Smooth muscle cell (in vitro differentiated cells): ENCODE results near the gene YRDC. TPM values are rescaled to one million over a fixed set of nuclear protein-coding genes. Genes with fewer than 3 reads are reported as not detected.

Experiments used
- DNase-seq: peaks from one replicate; lab custom pipeline; 2025; ENCODE audit not compliant: unreplicated experiment; lab: John Stamatoyannopoulos, UW
- H2AFZ ChIP-seq: fragments of 200-600 bp; sonication (generic); 2 replicates; pipeline ENCODE4 v1.6.0; 2016; ENCODE audit warnings: antibody characterized with exemption, low read depth, mild to moderate bottlenecking
- H3F3A ChIP-seq: fragments of 200-600 bp; sonication (generic); 2 replicates; pipeline ENCODE4 v1.6.0; 2017; ENCODE audit warnings: antibody characterized with exemption, low read depth
- H3K27ac ChIP-seq: fragments of 200-600 bp; sonication (generic); 2 replicates; pipeline ENCODE4 v1.5.1; 2016; ENCODE audit warnings: low read depth, mild to moderate bottlenecking
- H3K27me3 ChIP-seq: fragments of 200-600 bp; sonication (generic); 2 replicates; pipeline ENCODE4 v1.6.1; 2016; ENCODE audit warnings: low read depth, mild to moderate bottlenecking
- H3K36me3 ChIP-seq: fragments of 200-600 bp; sonication (generic); 2 replicates; pipeline ENCODE4 v1.5.1; 2016; ENCODE audit warnings: low read depth
- H3K4me1 ChIP-seq: fragments of 200-600 bp; sonication (generic); 2 replicates; pipeline ENCODE4 v1.5.1; 2016; ENCODE audit warnings: low read depth
- H3K4me2 ChIP-seq: fragments of 200-600 bp; sonication (generic); 2 replicates; pipeline ENCODE4 v1.6.0; 2016; ENCODE audit warnings: mild to moderate bottlenecking
- H3K4me3 ChIP-seq: fragments of 200-600 bp; sonication (generic); 2 replicates; pipeline ENCODE4 v1.5.1; 2016; ENCODE audit warnings: mild to moderate bottlenecking
- H3K79me2 ChIP-seq: fragments of 200-600 bp; sonication (generic); 2 replicates; pipeline ENCODE4 v1.6.0; 2016; ENCODE audit warnings: low read depth, mild to moderate bottlenecking
- H3K9ac ChIP-seq: fragments of 200-600 bp; sonication (generic); 2 replicates; pipeline ENCODE4 v1.6.0; 2016; ENCODE audit warnings: low read depth
- H3K9me3 ChIP-seq: fragments of 200-600 bp; sonication (generic); replicated peaks from 2 replicates; pipeline ENCODE4 v1.5.1; 2016; ENCODE audit warnings: low read depth
- H4K20me1 ChIP-seq: fragments of 200-600 bp; sonication (generic); 2 replicates; pipeline ENCODE4 v1.6.0; 2016; ENCODE audit warnings: low read depth
- WGBS: methylation state at CpG from one replicate; pipeline ENCODE4 v1.1.7; 2016; ENCODE audit warnings: low lambda C conversion rate; 5-methylcytosine and 5-hydroxymethylcytosine counted together
- polyA plus RNA-seq: library from polyadenylated mRNA; unstranded; fragments of >200 nt; fragmentation: Nextera tagmentation; extraction: Ambion mirVana; gene quantifications from 2 replicates; pipeline ENCODE4 v1.2.1, GENCODE V29; 2016
- total RNA-seq: library from RNA; depleted of rRNA; stranded (reverse); fragments of >200 nt; gene quantifications from 2 replicates; pipeline ENCODE4 v1.2.3, GENCODE V29; 2014
- TF ChIP-seq, protein P1 (sequence below): fragments of 200-600 bp; sonication (generic); IDR thresholded peaks from 2 replicates; pipeline ENCODE4 v1.5.1; 2017; ENCODE audit warnings: borderline replicate concordance, mild to moderate bottlenecking, antibody characterized with exemption; ENCODE audit not compliant: insufficient read depth, poor library complexity, severe bottlenecking

Gene YRDC, protein sequence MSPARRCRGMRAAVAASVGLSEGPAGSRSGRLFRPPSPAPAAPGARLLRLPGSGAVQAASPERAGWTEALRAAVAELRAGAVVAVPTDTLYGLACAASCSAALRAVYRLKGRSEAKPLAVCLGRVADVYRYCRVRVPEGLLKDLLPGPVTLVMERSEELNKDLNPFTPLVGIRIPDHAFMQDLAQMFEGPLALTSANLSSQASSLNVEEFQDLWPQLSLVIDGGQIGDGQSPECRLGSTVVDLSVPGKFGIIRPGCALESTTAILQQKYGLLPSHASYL
- total RNA-seq (29.6 and 39.9 TPM in 2 replicates), polyA plus RNA-seq (46.0 and 46.4 TPM in 2 replicates)

DNA sequence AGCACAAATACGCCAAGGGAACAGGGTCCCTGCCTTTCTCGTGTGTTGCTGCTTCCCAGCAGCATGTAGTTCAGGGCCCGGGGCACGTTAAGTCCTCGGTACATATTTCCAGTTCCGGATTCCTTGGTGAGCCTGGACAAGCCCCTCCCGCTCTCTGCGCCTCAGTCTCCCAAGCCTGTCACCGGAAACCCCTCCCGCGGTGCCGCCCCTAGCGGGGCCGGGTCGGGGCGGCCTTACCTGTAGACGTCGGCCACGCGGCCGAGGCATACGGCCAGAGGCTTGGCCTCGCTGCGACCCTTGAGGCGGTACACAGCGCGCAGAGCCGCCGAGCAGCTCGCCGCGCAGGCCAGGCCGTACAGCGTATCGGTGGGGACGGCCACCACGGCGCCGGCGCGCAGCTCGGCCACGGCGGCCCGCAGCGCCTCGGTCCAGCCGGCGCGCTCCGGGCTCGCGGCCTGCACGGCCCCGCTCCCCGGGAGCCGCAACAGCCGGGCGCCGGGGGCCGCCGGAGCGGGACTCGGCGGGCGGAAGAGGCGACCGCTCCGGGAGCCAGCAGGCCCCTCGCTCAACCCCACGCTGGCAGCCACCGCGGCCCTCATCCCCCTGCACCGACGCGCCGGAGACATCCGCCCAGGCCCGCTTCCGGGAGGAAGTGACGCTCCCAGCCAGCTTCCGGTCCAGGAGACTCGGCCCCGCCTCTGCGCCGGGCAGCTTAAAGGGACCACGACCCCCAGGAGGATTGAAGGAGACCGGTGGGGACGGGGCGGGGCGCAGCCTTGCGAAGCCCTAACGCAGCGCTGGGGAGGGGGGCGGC, at the start of gene YRDC, which contains the start of gene C1orf122:
Gene YRDC (minus strand): TSS at position 654 of the 814 bp plus-strand sequence. CDS start 28 bp downstream, at position 626.
Gene C1orf122 (plus strand): TSS at position 236 of the 814 bp plus-strand sequence. CDS start 615 bp downstream, outside the sequence.
- peaks cover 24% of the 10 kb centered on the region for H3F3A ChIP-seq
- no peaks in the 10 kb centered on the region for H3K9me3 ChIP-seq
- under 1% methylated on average over 76 of the region's 95 CpGs for WGBS
- H3K4me3 ChIP-seq, result peak within 1 kb of the TSS; percentile 80
- H3K4me2 ChIP-seq, result peak within 1 kb of the TSS; percentile 97
- H4K20me1 ChIP-seq, result peaks cover 47% of the 10 kb centered on the region
- no peak within 1 kb of the TSS for H2AFZ ChIP-seq
- H3K36me3 ChIP-seq, result peaks cover 11% of the 10 kb centered on the region
- peak within 1 kb of the TSS; percentile 83 for H3K27ac ChIP-seq
- peaks cover 25% of the 10 kb centered on the region for H3K79me2 ChIP-seq
- peak within 1 kb of the TSS; percentile 87 for H3K9ac ChIP-seq
- peaks cover 15% of the 10 kb centered on the region for H3K4me1 ChIP-seq
- H3K27me3 ChIP-seq, result no peaks in the 10 kb centered on the region
- DNase-seq, result peak; percentile 95
- TF ChIP-seq, protein P1, sequence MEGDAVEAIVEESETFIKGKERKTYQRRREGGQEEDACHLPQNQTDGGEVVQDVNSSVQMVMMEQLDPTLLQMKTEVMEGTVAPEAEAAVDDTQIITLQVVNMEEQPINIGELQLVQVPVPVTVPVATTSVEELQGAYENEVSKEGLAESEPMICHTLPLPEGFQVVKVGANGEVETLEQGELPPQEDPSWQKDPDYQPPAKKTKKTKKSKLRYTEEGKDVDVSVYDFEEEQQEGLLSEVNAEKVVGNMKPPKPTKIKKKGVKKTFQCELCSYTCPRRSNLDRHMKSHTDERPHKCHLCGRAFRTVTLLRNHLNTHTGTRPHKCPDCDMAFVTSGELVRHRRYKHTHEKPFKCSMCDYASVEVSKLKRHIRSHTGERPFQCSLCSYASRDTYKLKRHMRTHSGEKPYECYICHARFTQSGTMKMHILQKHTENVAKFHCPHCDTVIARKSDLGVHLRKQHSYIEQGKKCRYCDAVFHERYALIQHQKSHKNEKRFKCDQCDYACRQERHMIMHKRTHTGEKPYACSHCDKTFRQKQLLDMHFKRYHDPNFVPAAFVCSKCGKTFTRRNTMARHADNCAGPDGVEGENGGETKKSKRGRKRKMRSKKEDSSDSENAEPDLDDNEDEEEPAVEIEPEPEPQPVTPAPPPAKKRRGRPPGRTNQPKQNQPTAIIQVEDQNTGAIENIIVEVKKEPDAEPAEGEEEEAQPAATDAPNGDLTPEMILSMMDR, result no peak

DNA sequence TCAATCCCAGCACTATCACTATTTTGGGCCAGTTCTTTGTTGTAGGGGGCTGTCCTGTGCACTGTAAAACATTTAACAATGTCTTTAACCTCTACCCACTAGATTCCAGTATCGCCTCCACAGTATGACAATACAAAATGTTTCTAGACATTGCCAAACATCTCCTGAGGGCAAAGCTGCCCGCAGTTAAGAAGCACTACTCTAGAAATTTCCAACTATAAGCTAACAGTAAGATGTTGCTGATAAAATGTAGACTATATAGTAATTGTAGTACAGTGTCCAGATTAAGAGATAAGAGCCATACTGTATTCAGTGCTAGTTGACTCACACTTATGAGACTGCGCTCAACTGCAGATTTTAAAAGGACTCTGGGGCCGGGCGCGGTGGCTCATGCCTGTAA, 46.4 kb upstream of the YRDC start:
- Histone ChIP-seq H3K27me3 (no peaks in the 10 kb centered on the region), H4K20me1 (peaks cover 56% of the 10 kb centered on the region), H2AFZ (no peak overlapping the region), H3K4me1 (peaks cover 9% of the 10 kb centered on the region), H3K27ac (no peak overlapping the region), H3K9me3 (no peaks in the 10 kb centered on the region), H3K4me2 (no peak overlapping the region), H3K4me3 (no peak overlapping the region), H3F3A (no peaks in the 10 kb centered on the region), H3K79me2 (peaks cover 81% of the 10 kb centered on the region), H3K36me3 (no peaks in the 10 kb centered on the region), H3K9ac (no peak overlapping the region)
- no peak for DNase-seq
- 87% methylated on average over 6 of the region's 6 CpGs for WGBS
- TF ChIP-seq, protein P1, result no peak

DNA sequence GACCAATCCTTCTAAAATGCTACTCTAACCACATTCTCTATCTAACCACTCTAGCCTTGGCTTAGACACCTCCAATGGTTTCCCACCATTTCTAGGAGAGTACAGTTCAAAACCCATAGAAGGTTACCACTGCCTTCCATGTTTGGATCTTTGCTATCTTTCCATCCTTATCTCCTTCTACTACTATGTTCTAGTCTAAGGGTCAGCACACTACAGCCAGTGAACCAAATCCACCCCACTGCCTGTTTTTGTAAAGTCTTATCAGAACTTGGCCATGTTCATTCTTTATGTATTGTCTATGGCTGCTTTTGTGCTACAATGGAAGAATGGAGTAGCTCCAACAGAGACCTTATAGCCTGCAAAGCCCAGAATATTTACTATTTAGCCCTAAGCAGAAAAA, 45.1 kb upstream of the YRDC start:
- no peak overlapping the region for H3K27ac ChIP-seq
- H3K4me3 ChIP-seq, result no peak overlapping the region
- H4K20me1 ChIP-seq, result peaks cover 69% of the 10 kb centered on the region
- H3K27me3 ChIP-seq, result no peaks in the 10 kb centered on the region
- no peak overlapping the region for H2AFZ ChIP-seq
- no peaks in the 10 kb centered on the region for H3K9me3 ChIP-seq
- no peaks in the 10 kb centered on the region for H3F3A ChIP-seq
- H3K79me2 ChIP-seq, result peaks cover 77% of the 10 kb centered on the region
- no peak overlapping the region for H3K4me2 ChIP-seq
- H3K4me1 ChIP-seq, result peaks cover 3% of the 10 kb centered on the region
- TF ChIP-seq, protein P1, result no peak
- DNase-seq, result no peak
- H3K36me3 ChIP-seq, result no peaks in the 10 kb centered on the region
- no peak overlapping the region for H3K9ac ChIP-seq
